Right lung (tissue), 5 donors: ENCODE results near the gene SLC4A1. TPM values are rescaled to one million over a fixed set of nuclear protein-coding genes. Genes with fewer than 3 reads are reported as not detected.
A peak's percentile ranks its signal among the peaks of the same experiment; 100 is the strongest.

Source experiments
- DNase-seq, 2 donors: peaks; one replicate each; pipeline ENCODE4 v3.0.0-alpha.2; 2013
- polyA plus RNA-seq, 5 donors: library from polyadenylated mRNA; unstranded; fragments of 120-200 nt; gene quantifications; one replicate each; pipeline versions ENCODE4 v1.2.1 to v1.2.3, GENCODE V29; 2013; ENCODE audit warnings: inconsistent platforms in 1 of 5, low replicate concordance in 1 of 5; ENCODE audit not compliant: insufficient read length in 5 of 5, insufficient read depth in 1 of 5

SLC4A1 gene
- polyA plus RNA-seq, 5 donors, result 7.5 to 32.1 (median 12.0) TPM

DNA sequence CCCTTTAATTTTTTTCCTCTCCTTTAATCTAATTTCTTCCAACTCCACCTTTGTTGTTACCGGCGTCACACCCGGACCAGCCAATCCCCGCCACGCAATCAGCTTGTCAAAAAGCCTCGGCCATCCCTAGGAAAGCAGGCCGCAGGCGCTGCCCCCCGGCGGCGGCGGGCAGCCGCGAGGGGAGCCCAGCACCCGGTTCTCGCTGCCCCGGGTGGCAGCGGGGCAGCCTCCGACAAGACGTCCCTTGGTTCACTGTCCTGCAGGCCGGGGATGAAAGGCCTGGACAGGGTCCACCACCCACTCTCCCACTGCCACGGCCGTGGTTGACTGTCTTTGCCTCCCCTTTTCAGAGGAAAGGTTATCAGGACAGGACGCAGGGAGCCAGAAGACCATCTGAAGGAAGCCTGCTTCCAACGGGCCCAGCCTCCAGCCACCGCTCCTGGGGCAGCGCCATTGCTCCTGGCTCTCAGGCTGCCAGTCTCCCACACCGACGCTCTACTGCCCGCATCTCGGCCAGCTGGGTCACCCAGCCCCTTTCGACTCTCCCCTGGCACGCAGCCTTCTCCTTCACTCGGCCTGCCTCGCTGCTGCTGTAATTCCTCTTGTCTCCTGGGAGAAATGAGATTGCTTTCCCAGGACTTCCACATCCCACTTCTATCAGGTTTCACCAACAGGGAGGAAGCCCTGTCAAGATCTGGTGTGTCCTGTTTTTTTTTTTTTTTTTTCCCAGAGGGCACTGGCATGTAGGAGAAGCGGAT, 45.6 kb downstream of the SLC4A1 start:
- peak; percentile 62 for DNase-seq

DNA sequence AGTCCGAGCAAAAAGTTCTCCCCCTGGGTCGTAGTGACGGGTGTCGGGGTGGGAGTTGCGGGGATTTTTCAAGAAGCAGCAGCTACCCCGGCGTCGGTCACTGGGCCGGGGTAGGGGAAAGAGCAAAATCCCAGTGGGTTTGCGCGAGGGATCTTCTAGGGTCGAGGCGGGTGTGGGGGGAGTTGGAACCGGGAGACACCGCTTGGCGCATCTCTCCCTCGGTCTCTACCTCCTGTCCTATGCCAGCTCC, 46.1 kb downstream of the SLC4A1 start:
- DNase-seq, result no peak

DNA sequence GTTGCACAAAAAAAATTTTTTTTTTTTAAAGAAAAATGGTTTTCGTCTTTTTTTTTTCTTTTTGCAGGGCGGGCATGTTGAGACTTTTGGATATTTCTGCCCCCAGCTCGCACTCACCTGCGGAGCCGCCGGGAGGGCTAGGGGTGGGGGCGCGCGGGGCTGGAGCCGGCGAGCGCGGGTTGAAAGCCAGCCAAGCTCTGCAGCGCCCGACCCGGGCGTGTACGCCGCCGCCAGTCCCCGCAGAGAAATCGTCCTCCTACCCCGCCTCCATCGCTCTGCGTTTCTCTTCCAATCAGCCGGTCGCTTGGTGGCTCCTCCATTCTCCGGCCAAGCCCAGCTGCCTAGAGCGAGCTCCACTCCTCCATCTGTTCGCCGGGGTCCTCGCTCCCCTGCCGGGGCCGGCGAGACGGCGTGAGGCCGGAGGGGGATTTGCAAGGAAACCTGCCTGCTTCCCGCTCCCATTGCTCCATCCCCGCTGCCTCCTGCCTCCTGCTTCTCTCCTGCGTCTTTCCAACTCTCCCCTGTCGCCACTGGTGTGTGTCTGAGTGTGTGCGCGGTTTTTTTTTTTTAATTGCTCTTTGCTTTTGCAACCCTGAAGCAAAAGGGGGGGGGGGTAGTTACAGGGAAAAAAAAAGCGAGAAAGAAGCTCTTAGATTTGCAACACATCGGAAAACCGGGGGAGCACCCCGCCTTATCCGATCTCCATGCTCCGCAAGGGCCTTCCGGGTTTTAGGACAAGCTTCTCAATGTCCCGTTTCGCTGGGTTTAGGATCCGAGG, 46.7 kb downstream of the SLC4A1 start:
- DNase-seq, result peak; percentile 74 to 78

- peak; percentile 37 to 61 for DNase-seq
These were observed 47.5 kb downstream of the SLC4A1 start for GRCh38 chr17:44220213-44221083.

- DNase-seq, result peak; percentile 71 to 75
These were observed 48.2 kb downstream of the SLC4A1 start, which contains the start of gene UBTF for GRCh38 chr17:44219616-44220212. TSS of gene UBTF (minus strand) at chr17:44219675. CDS start at chr17:44218229, 1,446 bp downstream.

- peak; percentile 62 to 67 for DNase-seq
These were observed 48.8 kb downstream of the SLC4A1 start for GRCh38 chr17:44219108-44219615.

- peak; percentile 93 to 94 for DNase-seq
These were observed 49.4 kb downstream of the SLC4A1 start for GRCh38 chr17:44218344-44219107.

- no peak for DNase-seq
These were observed 50.1 kb downstream of the SLC4A1 start for GRCh38 chr17:44217738-44218343.

DNA sequence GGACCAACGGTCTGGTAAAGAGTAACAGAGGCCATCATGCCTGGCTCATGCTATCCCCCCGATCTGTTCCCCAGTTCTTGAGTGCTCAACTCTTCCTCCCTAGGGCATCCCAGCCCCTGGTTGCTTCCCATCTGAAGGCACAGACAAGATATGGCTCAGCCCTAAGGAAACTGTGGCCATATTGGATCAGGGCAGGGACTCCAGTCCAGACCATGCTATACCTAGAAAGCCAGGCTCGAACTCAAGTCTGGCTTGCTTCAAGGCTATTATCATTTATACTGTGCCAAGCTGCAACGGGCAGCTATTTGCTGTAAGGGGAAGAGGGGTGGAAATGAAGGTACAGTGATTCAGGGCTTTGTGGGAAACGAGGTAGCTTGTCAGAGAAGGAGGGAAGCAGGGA, 51.2 kb downstream of the SLC4A1 start:
- DNase-seq, result no peak

- no peak for DNase-seq
These were observed 51.8 kb downstream of the SLC4A1 start for GRCh38 chr17:44216173-44216572.

DNA sequence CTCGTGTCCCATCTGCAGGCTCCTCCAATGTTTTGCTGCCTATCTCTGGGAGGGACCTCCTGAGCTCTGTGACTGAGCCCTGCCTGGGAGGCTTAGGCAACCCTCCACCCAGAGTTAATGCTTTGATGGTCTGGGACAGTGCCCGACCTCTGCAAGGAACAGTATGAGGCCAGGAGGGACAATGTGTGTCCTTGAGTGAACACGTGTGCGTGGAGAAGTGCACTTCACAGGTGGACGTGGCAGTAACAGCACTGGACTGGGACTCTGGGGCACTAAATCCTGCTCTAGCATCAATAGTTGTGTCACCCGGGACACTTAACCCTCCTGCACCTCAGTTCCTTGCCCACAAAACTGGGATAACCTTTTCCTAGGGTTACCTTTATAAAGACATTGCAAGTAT, 53.0 kb downstream of the SLC4A1 start:
- no peak for DNase-seq

DNA sequence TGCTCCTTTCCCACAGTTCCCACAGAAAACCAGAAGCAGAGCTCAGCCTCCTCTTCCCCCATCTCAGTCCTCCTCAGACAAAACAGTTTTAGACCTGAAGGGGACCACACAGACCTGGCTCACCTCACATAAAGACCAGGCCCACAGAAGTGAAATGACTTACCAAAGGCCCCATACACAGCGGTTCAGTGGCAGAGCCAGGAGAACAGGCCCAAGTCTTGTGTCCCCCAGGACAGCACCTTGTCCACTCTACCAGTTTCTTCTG, 53.8 kb downstream of the SLC4A1 start:
- no peak for DNase-seq

DNA sequence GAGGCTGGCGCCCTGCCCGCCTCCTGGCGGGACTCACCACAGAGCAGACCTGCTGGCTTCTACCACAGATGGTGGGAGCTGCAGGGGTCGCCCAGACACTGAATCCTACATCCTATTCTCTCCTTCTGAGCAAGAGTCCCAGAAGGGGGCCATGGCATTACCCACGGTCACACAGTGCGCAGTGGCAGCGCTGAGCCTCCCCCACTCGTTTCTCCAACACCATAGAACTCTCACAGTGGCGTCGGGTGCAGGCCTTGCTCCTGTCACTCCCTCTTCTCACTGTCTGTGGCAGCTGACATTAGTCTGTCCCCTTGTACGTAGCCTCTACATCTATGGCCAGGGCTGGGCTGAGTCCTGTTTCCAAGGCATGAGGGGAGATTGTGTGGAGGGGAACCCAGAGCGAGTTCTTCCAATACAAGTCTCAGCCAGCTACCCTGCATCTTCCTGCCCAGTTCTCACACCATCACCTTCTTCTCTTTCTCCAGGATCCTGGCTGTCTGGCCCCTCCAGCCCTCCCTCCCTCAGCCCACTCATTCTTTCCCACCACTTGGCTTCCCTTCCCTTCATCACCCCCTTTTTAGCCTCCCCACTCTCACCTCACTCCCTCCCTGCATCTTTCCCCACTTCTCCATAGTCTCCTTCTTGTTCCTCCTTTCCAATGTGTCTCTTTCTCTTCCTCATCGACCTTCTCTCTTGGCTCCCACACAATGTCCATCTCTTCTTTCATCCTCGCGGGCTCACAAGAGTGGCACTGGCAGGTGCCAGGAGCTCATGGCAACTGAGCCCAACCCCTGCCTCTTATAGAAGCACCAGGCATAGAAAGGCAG, 54.3 kb downstream of the SLC4A1 start:
- DNase-seq, result no peak

- DNase-seq, result no peak
These were observed 55.2 kb downstream of the SLC4A1 start for GRCh38 chr17:44212507-44213402.

- DNase-seq, result no peak
These were observed 56.4 kb downstream of the SLC4A1 start for GRCh38 chr17:44211281-44212265.

DNA sequence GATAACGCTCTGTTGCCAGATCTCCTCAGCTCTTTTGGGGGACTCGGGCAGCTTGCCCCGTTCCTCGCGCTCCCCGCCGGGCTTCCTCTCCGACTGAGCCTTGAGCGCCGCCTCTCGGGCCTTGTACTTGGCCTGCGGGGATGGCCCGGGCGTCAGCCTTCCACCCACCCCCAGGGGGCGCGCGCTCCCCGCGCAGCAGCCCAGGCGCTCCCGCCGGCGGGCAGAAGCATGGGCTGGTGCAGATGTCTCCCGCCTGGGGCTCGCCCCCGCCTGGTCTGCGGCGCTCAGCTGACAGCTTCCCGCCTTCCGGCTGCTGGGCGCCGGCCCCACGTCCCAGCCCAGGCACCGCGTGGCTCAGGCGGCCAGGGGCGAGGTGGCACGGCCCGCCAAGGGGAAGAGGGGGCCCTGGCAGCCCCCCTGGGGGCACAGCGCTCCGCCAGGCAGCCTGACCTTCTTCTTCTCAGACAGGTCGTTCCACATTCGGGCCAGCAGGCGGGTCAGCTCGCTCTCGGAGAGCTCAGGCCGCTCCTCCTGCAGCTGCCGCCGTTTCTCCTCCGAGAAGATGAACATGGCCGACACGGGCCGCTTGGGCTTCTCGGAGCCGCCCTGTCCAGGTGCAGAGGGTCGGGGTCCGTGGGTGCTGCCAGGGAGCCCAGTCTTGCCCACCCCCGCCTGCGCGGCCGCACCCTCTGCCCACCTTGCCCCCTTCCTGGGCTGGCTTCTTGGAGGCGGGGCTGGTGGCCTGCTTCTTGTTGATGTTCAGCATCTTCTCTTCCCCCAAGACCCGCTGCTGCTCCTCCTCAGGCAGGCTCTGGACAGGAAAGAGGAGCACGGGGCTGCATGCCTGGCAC, 57.4 kb downstream of the SLC4A1 start:
- peak; percentile 79 for DNase-seq
